ENCODE data around the gene LSM12. TPM values are rescaled to one million over a fixed set of nuclear protein-coding genes. Genes with fewer than 3 reads are reported as not detected.

LSM12 gene
- polyA plus RNA-seq, 3 donors = 24.7 to 65.8 (median 64.4) TPM

DNA sequence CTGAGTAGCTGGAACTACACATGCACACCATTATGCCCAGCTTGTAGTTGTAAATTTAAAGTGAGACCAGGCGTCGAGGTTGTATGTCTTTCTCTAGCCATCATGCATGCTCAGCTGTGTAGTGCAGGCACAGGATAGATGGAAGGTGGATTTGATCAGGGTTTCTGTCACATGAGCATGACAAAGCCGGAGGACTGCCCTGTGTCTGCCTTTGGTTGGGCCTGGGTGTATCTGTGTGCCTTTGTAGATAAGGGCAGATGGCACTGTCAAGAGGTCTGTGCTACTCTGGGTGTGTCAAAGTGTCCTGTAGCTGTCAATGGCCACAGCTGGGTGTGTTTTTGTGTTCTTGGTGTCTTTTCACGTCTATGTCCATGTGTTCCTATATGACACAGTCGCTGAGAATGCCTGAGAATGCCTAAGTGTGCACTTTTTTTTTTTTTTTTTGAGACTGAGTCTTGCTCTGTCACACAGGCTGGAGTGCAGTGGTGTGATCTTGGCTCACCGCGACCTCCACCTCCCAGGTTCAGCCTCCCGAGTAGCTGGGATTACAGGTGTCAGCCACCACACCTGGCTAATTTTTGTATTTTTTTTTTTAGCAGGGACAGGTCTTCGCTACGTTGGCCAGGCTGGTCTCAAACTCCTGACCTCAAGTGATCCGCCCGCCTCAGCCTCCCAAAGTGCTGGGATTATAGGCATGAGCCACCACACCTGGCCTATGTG is 66.2 kb downstream of the LSM12 start:
- no peak overlapping the region for H3K9ac ChIP-seq (ENCODE audit: insufficient read depth, low read length, poor library complexity, severe bottlenecking)
- TF ChIP-seq, protein P1, sequence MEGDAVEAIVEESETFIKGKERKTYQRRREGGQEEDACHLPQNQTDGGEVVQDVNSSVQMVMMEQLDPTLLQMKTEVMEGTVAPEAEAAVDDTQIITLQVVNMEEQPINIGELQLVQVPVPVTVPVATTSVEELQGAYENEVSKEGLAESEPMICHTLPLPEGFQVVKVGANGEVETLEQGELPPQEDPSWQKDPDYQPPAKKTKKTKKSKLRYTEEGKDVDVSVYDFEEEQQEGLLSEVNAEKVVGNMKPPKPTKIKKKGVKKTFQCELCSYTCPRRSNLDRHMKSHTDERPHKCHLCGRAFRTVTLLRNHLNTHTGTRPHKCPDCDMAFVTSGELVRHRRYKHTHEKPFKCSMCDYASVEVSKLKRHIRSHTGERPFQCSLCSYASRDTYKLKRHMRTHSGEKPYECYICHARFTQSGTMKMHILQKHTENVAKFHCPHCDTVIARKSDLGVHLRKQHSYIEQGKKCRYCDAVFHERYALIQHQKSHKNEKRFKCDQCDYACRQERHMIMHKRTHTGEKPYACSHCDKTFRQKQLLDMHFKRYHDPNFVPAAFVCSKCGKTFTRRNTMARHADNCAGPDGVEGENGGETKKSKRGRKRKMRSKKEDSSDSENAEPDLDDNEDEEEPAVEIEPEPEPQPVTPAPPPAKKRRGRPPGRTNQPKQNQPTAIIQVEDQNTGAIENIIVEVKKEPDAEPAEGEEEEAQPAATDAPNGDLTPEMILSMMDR (IDR thresholded peaks at IDR 0.05) = no peak
- peaks cover 4% of the 10 kb centered on the region for H4K20me1 ChIP-seq (ENCODE audit: insufficient read depth, low read length)
- no peak overlapping the region for H3K4me3 Mint-ChIP-seq
- H3K9me3 ChIP-seq (replicated peaks in 1 of 2; ENCODE audit: control insufficient read depth in 1 of 2, insufficient read depth in 1 of 2, low read length in 2 of 2) = peaks cover 0 to 4% of the 10 kb centered on the region in 2 donors
- DNase-seq = no peak
- H3K4me1 Mint-ChIP-seq = peaks cover 16% of the 10 kb centered on the region
- peaks cover 27 to 52% of the 10 kb centered on the region in 2 donors for H3K27me3 ChIP-seq (ENCODE audit: control insufficient read depth in 2 of 2, insufficient read depth in 2 of 2, low read length in 2 of 2)
- H3K36me3 ChIP-seq (replicated peaks in 1 of 2; ENCODE audit: control insufficient read depth in 1 of 2, insufficient read depth in 2 of 2, low read length in 2 of 2) = no peaks in the 10 kb centered on the region
- no peak overlapping the region for H3K4me2 ChIP-seq (replicated peaks; ENCODE audit: extremely low read depth, low read length, poor library complexity, severe bottlenecking)
- H3K36me3 Mint-ChIP-seq = no peaks in the 10 kb centered on the region
- H3K27ac Mint-ChIP-seq = no peak overlapping the region
- H2AFZ ChIP-seq (ENCODE audit: insufficient read depth, low read depth, low read length, poor library complexity, severe bottlenecking) = no peak overlapping the region
- H3K27ac ChIP-seq (ENCODE audit: low read depth in 1 of 2, low read length in 2 of 2) = no peak overlapping the region
- peaks cover 51 to 56% (median 56%) of the 10 kb centered on the region in 3 donors for H3K27me3 Mint-ChIP-seq (ENCODE audit: low read depth in 3 of 3)
- 100% methylated on average over 6 of the region's 12 CpGs for WGBS (ENCODE audit: insufficient coverage)
- H3K9me3 Mint-ChIP-seq = peaks cover 0 to 10% (median 4%) of the 10 kb centered on the region in 7 donors
- peaks cover 10 to 12% of the 10 kb centered on the region in 2 donors for H3K4me1 ChIP-seq (ENCODE audit: control insufficient read depth in 1 of 2, insufficient read depth in 2 of 2, low read length in 2 of 2)
- no peaks in the 10 kb centered on the region for H3K79me2 ChIP-seq (ENCODE audit: insufficient read depth, low read length)
- H3K4me3 ChIP-seq (replicated peaks in 1 of 3; ENCODE audit: low read depth in 2 of 3, low read length in 3 of 3) = no peak overlapping the region
- intact Hi-C loops (cut with micrococcal nuclease) = no loop called here

DNA sequence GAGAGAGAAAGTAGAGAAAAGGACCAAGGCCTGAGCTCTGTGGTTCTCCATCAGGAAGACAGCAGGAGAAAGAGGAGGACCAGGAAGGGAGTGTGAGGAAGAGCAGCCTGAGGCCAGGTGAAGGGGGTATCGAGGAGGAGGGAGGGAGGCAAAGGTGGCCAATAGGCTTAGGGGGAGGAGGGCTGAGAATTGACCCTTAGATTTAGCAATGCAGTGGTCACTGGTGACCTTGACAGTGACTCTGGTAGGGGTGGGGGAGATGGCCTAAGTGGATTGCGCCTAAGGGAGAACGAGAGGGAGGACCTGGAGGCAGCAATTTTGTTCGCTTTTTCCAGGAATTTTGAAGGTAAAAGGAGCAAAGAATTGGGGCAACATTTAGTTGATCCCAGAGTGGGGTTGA is 67.4 kb downstream of the LSM12 start:
- Mint-ChIP-seq H3K36me3 (no peaks in the 10 kb centered on the region), H3K4me3 (peak overlapping the region in 1 of 2 donors; percentile 40), H3K9me3 (peaks cover 0 to 7% (median 0%) of the 10 kb centered on the region in 7 donors), H3K27ac (no peak overlapping the region), H3K4me1 (peaks cover 9% of the 10 kb centered on the region), H3K27me3 (ENCODE audit: low read depth in 3 of 3) (peaks cover 39 to 57% (median 56%) of the 10 kb centered on the region in 3 donors)
- TF ChIP-seq, protein P1 (IDR thresholded peaks at IDR 0.05) = no peak
- Histone ChIP-seq H3K27ac (ENCODE audit: low read depth in 1 of 2, low read length in 2 of 2) (no peak overlapping the region), H3K27me3 (ENCODE audit: control insufficient read depth in 2 of 2, insufficient read depth in 2 of 2, low read length in 2 of 2) (peaks cover 25 to 53% of the 10 kb centered on the region in 2 donors), H3K9me3 (replicated peaks in 1 of 2; ENCODE audit: control insufficient read depth in 1 of 2, insufficient read depth in 1 of 2, low read length in 2 of 2) (peaks cover 0 to 7% of the 10 kb centered on the region in 2 donors), H3K4me2 (replicated peaks; ENCODE audit: extremely low read depth, low read length, poor library complexity, severe bottlenecking) (no peak overlapping the region), H3K36me3 (replicated peaks in 1 of 2; ENCODE audit: control insufficient read depth in 1 of 2, insufficient read depth in 2 of 2, low read length in 2 of 2) (no peaks in the 10 kb centered on the region), H3K4me1 (ENCODE audit: control insufficient read depth in 1 of 2, insufficient read depth in 2 of 2, low read length in 2 of 2) (peaks cover 7% of the 10 kb centered on the region in 2 donors), H3K79me2 (ENCODE audit: insufficient read depth, low read length) (no peaks in the 10 kb centered on the region), H4K20me1 (ENCODE audit: insufficient read depth, low read length) (no peaks in the 10 kb centered on the region), H2AFZ (ENCODE audit: insufficient read depth, low read depth, low read length, poor library complexity, severe bottlenecking) (no peak overlapping the region), H3K4me3 (replicated peaks in 1 of 3; ENCODE audit: low read depth in 2 of 3, low read length in 3 of 3) (no peak overlapping the region), H3K9ac (ENCODE audit: insufficient read depth, low read length, poor library complexity, severe bottlenecking) (no peak overlapping the region)
- WGBS (ENCODE audit: insufficient coverage) = 94% methylated on average over 4 of the region's 4 CpGs
- intact Hi-C loops (cut with micrococcal nuclease) = no loop called here
- no peak for DNase-seq
